ENCODE results near the gene DENND4A.

GRCh38 chr15:65795663-65796216 lies 3.6 kb upstream of the DENND4A start:
- TF ChIP-seq POLR2AphosphoS5 (IDR thresholded peaks at IDR 0.05; ENCODE audit: low read depth, low read length) (no peak), POLR2A (IDR thresholded peaks at IDR 0.05; ENCODE audit: low read depth, low read length) (no peak)

Measured in GM12892 (cell line).